ENCODE results near the gene KCNQ1. TPM values are rescaled to one million over a fixed set of nuclear protein-coding genes. Genes with fewer than 3 reads are reported as not detected.

Gene KCNQ1
- polyA plus RNA-seq, 1 of the 3 experiments (the other 2 are of a cell fraction) = 0.05 TPM

GRCh38 chr11:2758751-2759150 lies 313.9 kb downstream of the KCNQ1 start:
- no peaks in the 10 kb centered on the region for H3K9me3 ChIP-seq
- no peak overlapping the region for H3K9ac ChIP-seq
- ChIA-PET CTCF (no interaction called here), POLR2A (no interaction called here)
- H3K9me2 ChIP-seq = no peaks in the 10 kb centered on the region
- no peak overlapping the region for H2AFZ ChIP-seq (ENCODE audit: low read depth)
- DNase-seq = no peak
- H3F3A ChIP-seq (replicated peaks; ENCODE audit: insufficient read depth) = no peaks in the 10 kb centered on the region
- no peaks in the 10 kb centered on the region; a peak in 1 of 4 replicates for H3K4me1 ChIP-seq (ENCODE audit: control insufficient read depth in 1 of 2, insufficient read depth in 2 of 2, low read depth in 1 of 2, low read length in 1 of 2)
- H4K20me1 ChIP-seq (ENCODE audit: insufficient read depth) = no peaks in the 10 kb centered on the region
- H3K4me3 ChIP-seq (ENCODE audit: low read depth in 2 of 2, low read length in 1 of 2) = no peak overlapping the region
- TF ChIP-seq USF2 (IDR thresholded peaks at IDR 0.05; ENCODE audit: borderline replicate concordance, low read depth, low read length) = no peak
- TF ChIP-seq JUND (IDR thresholded peaks at IDR 0.05) = no peak
- no peak for TF ChIP-seq SIN3A (IDR thresholded peaks at IDR 0.05; ENCODE audit: borderline replicate concordance, low read depth, low read length)
- TF ChIP-seq FOXJ3 (CRISPR knock-in tag; IDR thresholded peaks at IDR 0.05) = no peak
- no peak for TF ChIP-seq FOXM1 (IDR thresholded peaks at IDR 0.05; ENCODE audit: low read depth)
- TF ChIP-seq RCOR1 (IDR thresholded peaks at IDR 0.05; ENCODE audit: low read length) = no peak
- TF ChIP-seq NFIC (IDR thresholded peaks at IDR 0.05; ENCODE audit: borderline replicate concordance) = no peak
- no peak for TF ChIP-seq RFX5 (IDR thresholded peaks at IDR 0.05; ENCODE audit: low read length)
- no peaks in the 10 kb centered on the region for H3K27me3 ChIP-seq (ENCODE audit: insufficient read depth)
- no peak overlapping the region for H3K27ac ChIP-seq (ENCODE audit: low read depth in 2 of 2, low read length in 1 of 2)
- no peaks in the 10 kb centered on the region for H3K79me2 ChIP-seq (ENCODE audit: insufficient read depth)
- no peaks in the 10 kb centered on the region for H3K36me3 ChIP-seq (replicated peaks in 1 of 2; ENCODE audit: control insufficient read depth in 1 of 2, insufficient read depth in 2 of 2, low read length in 1 of 2)
- WGBS (ENCODE audit: low lambda C conversion rate) = 71% methylated on average over 14 of the region's 14 CpGs
- H3K4me2 ChIP-seq = no peak overlapping the region

DNA sequence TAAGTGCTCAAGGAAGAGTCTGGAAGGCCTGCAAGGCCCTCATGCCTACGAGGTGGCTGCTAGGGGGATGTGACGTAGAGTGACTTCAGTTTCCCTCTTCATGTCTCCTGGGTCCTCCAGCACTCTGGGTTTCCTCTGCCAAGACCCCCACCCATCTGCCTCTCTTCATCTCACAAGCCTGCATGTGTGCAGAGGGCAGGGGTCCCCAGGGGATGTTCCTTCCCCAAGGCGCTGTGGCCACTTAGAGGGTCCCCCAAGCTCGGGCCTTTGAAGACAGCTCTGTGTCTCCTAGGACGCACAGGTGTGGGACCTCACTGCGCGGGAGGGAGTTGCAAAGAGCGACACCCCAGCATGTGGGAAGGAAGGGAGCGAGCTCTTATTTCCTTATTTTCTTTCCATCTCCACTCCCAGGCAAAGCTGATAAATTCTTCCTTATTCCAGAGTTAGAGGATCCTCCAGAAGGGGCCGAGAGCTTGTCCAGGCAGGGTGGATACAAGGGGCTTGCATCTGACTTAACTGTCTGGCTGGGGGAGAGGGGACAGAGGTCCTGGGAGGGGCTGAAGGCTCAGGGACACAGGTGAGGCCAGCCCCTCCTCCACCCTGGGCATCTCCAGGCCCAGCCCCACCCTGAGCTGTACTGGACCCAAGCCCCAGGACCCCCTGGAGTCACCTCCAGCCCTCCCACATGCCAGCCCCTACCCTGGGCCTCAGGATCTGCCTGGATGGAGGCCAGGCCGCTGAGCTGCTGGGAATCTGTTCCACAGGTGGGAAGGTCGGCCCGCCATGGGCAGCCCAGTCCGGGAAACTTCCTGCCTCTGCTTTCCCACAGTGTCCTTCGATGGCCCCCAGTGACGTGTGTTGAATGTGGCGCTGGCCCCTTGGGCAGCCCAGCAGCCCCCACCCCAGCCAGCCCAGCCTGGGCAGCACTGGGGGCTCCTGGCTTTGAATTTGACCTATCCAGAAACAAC lies 314.7 kb downstream of the KCNQ1 start:
- CTCF ChIA-PET = no interaction called here
- Histone ChIP-seq H3K79me2 (ENCODE audit: insufficient read depth) (no peaks in the 10 kb centered on the region), H4K20me1 (ENCODE audit: insufficient read depth) (no peaks in the 10 kb centered on the region), H3K9me3 (no peaks in the 10 kb centered on the region), H3K9me2 (no peaks in the 10 kb centered on the region), H3K4me2 (no peak overlapping the region), H3K27me3 (ENCODE audit: insufficient read depth) (no peaks in the 10 kb centered on the region), H3K27ac (ENCODE audit: low read depth in 2 of 2, low read length in 1 of 2) (no peak overlapping the region), H3K9ac (no peak overlapping the region), H2AFZ (ENCODE audit: low read depth) (no peak overlapping the region), H3F3A (replicated peaks; ENCODE audit: insufficient read depth) (no peaks in the 10 kb centered on the region), H3K4me1 (ENCODE audit: control insufficient read depth in 1 of 2, insufficient read depth in 2 of 2, low read depth in 1 of 2, low read length in 1 of 2) (peaks cover 0 to 2% of the 10 kb centered on the region in 2 experiments; a peak in 1 of 4 replicates), H3K4me3 (ENCODE audit: low read depth in 2 of 2, low read length in 1 of 2) (no peak overlapping the region), H3K36me3 (replicated peaks in 1 of 2; ENCODE audit: control insufficient read depth in 1 of 2, insufficient read depth in 2 of 2, low read length in 1 of 2) (no peaks in the 10 kb centered on the region)
- POLR2A ChIA-PET = no interaction called here
- DNase-seq = no peak
- WGBS (ENCODE audit: low lambda C conversion rate) = 63% methylated on average over 10 of the region's 17 CpGs
- TF ChIP-seq ZBTB33 (IDR thresholded peaks at IDR 0.05; ENCODE audit: borderline replicate concordance, low read depth) (no peak), EZH2phosphoT487 (IDR thresholded peaks at IDR 0.05; ENCODE audit: borderline replicate concordance, low read depth) (no peak), SMC3 (IDR thresholded peaks at IDR 0.05; ENCODE audit: low read depth, low read length) (no peak), TAF1 (IDR thresholded peaks at IDR 0.05; ENCODE audit: borderline replicate concordance, low read depth, low read length) (no peak), REST (IDR thresholded peaks at IDR 0.05; ENCODE audit: low read depth, low read length) (no peak), RXRA (IDR thresholded peaks at IDR 0.05; ENCODE audit: borderline replicate concordance, low read depth) (no peak), FOXJ3 (CRISPR knock-in tag; IDR thresholded peaks at IDR 0.05) (no peak)
- TF ChIP-seq, protein P1, sequence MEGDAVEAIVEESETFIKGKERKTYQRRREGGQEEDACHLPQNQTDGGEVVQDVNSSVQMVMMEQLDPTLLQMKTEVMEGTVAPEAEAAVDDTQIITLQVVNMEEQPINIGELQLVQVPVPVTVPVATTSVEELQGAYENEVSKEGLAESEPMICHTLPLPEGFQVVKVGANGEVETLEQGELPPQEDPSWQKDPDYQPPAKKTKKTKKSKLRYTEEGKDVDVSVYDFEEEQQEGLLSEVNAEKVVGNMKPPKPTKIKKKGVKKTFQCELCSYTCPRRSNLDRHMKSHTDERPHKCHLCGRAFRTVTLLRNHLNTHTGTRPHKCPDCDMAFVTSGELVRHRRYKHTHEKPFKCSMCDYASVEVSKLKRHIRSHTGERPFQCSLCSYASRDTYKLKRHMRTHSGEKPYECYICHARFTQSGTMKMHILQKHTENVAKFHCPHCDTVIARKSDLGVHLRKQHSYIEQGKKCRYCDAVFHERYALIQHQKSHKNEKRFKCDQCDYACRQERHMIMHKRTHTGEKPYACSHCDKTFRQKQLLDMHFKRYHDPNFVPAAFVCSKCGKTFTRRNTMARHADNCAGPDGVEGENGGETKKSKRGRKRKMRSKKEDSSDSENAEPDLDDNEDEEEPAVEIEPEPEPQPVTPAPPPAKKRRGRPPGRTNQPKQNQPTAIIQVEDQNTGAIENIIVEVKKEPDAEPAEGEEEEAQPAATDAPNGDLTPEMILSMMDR (IDR thresholded peaks at IDR 0.05) = no peak
- TF ChIP-seq, protein P2, sequence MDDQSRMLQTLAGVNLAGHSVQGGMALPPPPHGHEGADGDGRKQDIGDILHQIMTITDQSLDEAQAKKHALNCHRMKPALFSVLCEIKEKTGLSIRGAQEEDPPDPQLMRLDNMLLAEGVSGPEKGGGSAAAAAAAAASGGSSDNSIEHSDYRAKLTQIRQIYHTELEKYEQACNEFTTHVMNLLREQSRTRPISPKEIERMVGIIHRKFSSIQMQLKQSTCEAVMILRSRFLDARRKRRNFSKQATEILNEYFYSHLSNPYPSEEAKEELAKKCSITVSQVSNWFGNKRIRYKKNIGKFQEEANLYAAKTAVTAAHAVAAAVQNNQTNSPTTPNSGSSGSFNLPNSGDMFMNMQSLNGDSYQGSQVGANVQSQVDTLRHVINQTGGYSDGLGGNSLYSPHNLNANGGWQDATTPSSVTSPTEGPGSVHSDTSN (IDR thresholded peaks at IDR 0.05) = no peak

Measured in SK-N-SH (cell line).